ENCODE measurements around the gene SLC25A31. TPM values are rescaled to one million over a fixed set of nuclear protein-coding genes. Genes with fewer than 3 reads are reported as not detected.
A peak's percentile ranks its signal among the peaks of the same experiment; 100 is the strongest.

SLC25A31 gene
- total and polyA plus RNA-seq, 2 experiments from 2014 or later, result not detected

DNA sequence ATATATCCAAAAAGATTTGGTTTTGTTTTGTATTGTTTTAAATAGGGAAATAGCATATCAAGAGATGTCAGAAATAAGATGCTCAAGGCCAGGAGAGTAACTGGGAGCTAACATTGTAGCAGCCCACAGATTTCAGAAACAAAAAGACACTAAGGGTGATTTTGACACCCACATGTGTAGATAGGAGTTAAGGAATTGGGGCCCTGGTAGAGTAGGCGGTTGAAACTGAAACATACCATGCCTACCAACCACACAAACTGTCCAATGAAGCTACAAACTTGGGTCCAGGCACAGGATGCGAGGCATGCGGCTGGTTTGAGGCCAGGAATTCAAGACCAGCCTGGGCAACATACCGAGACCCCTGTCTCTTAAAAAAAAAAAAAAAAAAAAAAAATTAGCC, 45.6 kb downstream of the SLC25A31 start:
- H3K9me2 ChIP-seq (ENCODE audit: insufficient read depth), result no peaks in the 10 kb centered on the region
- Mint-ChIP-seq H3K4me3 (no peak overlapping the region), H3K9me3 (peaks cover under 1% of the 10 kb centered on the region; the same call in 1 of the 3 replicates), H3K27ac (no peak overlapping the region), H3K4me1 (peaks cover 9% of the 10 kb centered on the region; the same call in 2 of the 3 replicates), H3K36me3 (ENCODE audit: low read depth) (peaks cover under 1% of the 10 kb centered on the region; the same call in 1 of the 3 replicates), H3K27me3 (ENCODE audit: insufficient read depth, low read depth, poor library complexity) (peaks cover 4% of the 10 kb centered on the region)
- no peak overlapping the region for H3K4me3 ChIP-seq
- ATAC-seq (no peak), DNase-seq (ENCODE audit: low spot score) (no peak)
- H3K79me2 ChIP-seq (replicated peaks; ENCODE audit: insufficient read depth), result no peaks in the 10 kb centered on the region
- 0 out of 2 replicates have a peak overlapping the region, but pooled peaks have one; percentile 43 for H2AFZ ChIP-seq
- no peaks in the 10 kb centered on the region for H3K4me1 ChIP-seq (ENCODE audit: insufficient read depth)
- peaks cover 15% of the 10 kb centered on the region for H3K27me3 ChIP-seq (ENCODE audit: insufficient read depth)
- no peaks in the 10 kb centered on the region for H3K36me3 ChIP-seq (ENCODE audit: insufficient read depth)
- H3K27ac ChIP-seq (ENCODE audit: low read depth), result no peak overlapping the region
- H3F3A ChIP-seq (replicated peaks; ENCODE audit: low read depth), result 0 out of 2 replicates have a peak, but pooled peaks cover under 1% of the 10 kb centered on the region
- TF ChIP-seq ZNF331 (CRISPR knock-in tag; IDR thresholded peaks at IDR 0.05; ENCODE audit: low read depth) (no peak), POLR2AphosphoS5 (IDR thresholded peaks at IDR 0.05; ENCODE audit: low read depth) (no peak), STAT1 (IDR thresholded peaks at IDR 0.05; ENCODE audit: unreplicated experiment) (no peak), ZNF114 (CRISPR knock-in tag; IDR thresholded peaks at IDR 0.05) (no peak), JUNB (IDR thresholded peaks at IDR 0.05; ENCODE audit: unreplicated experiment) (no peak), EZH2phosphoT487 (IDR thresholded peaks at IDR 0.05; ENCODE audit: unreplicated experiment) (no peak), EZH2 (IDR thresholded peaks at IDR 0.05; ENCODE audit: low read depth, unreplicated experiment) (no peak), CREB1 (CRISPR knock-in tag; IDR thresholded peaks at IDR 0.05; ENCODE audit: low read depth) (no peak), NANOG (IDR thresholded peaks at IDR 0.05; ENCODE audit: borderline replicate concordance) (no peak)
- TF ChIP-seq, protein P1, sequence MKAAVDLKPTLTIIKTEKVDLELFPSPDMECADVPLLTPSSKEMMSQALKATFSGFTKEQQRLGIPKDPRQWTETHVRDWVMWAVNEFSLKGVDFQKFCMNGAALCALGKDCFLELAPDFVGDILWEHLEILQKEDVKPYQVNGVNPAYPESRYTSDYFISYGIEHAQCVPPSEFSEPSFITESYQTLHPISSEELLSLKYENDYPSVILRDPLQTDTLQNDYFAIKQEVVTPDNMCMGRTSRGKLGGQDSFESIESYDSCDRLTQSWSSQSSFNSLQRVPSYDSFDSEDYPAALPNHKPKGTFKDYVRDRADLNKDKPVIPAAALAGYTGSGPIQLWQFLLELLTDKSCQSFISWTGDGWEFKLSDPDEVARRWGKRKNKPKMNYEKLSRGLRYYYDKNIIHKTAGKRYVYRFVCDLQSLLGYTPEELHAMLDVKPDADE (IDR thresholded peaks at IDR 0.05), result no peak
- TF ChIP-seq, protein P2, sequence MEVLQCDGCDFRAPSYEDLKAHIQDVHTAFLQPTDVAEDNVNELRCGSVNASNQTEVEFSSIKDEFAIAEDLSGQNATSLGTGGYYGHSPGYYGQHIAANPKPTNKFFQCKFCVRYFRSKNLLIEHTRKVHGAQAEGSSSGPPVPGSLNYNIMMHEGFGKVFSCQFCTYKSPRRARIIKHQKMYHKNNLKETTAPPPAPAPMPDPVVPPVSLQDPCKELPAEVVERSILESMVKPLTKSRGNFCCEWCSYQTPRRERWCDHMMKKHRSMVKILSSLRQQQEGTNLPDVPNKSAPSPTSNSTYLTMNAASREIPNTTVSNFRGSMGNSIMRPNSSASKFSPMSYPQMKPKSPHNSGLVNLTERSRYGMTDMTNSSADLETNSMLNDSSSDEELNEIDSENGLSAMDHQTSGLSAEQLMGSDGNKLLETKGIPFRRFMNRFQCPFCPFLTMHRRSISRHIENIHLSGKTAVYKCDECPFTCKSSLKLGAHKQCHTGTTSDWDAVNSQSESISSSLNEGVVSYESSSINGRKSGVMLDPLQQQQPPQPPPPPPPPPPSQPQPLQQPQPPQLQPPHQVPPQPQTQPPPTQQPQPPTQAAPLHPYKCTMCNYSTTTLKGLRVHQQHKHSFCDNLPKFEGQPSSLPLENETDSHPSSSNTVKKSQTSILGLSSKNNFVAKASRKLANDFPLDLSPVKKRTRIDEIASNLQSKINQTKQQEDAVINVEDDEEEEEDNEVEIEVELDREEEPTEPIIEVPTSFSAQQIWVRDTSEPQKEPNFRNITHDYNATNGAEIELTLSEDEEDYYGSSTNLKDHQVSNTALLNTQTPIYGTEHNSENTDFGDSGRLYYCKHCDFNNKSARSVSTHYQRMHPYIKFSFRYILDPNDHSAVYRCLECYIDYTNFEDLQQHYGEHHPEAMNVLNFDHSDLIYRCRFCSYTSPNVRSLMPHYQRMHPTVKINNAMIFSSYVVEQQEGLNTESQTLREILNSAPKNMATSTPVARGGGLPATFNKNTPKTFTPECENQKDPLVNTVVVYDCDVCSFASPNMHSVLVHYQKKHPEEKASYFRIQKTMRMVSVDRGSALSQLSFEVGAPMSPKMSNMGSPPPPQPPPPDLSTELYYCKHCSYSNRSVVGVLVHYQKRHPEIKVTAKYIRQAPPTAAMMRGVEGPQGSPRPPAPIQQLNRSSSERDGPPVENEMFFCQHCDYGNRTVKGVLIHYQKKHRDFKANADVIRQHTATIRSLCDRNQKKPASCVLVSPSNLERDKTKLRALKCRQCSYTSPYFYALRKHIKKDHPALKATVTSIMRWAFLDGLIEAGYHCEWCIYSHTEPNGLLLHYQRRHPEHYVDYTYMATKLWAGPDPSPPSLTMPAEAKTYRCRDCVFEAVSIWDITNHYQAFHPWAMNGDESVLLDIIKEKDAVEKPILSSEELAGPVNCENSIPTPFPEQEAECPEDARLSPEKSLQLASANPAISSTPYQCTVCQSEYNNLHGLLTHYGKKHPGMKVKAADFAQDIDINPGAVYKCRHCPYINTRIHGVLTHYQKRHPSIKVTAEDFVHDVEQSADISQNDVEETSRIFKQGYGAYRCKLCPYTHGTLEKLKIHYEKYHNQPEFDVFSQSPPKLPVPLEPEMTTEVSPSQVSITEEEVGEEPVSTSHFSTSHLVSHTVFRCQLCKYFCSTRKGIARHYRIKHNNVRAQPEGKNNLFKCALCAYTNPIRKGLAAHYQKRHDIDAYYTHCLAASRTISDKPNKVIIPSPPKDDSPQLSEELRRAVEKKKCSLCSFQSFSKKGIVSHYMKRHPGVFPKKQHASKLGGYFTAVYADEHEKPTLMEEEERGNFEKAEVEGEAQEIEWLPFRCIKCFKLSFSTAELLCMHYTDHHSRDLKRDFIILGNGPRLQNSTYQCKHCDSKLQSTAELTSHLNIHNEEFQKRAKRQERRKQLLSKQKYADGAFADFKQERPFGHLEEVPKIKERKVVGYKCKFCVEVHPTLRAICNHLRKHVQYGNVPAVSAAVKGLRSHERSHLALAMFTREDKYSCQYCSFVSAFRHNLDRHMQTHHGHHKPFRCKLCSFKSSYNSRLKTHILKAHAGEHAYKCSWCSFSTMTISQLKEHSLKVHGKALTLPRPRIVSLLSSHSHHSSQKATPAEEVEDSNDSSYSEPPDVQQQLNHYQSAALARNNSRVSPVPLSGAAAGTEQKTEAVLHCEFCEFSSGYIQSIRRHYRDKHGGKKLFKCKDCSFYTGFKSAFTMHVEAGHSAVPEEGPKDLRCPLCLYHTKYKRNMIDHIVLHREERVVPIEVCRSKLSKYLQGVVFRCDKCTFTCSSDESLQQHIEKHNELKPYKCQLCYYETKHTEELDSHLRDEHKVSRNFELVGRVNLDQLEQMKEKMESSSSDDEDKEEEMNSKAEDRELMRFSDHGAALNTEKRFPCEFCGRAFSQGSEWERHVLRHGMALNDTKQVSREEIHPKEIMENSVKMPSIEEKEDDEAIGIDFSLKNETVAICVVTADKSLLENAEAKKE (CRISPR knock-in tag; IDR thresholded peaks at IDR 0.05), result no peak
- TF ChIP-seq, protein P3, sequence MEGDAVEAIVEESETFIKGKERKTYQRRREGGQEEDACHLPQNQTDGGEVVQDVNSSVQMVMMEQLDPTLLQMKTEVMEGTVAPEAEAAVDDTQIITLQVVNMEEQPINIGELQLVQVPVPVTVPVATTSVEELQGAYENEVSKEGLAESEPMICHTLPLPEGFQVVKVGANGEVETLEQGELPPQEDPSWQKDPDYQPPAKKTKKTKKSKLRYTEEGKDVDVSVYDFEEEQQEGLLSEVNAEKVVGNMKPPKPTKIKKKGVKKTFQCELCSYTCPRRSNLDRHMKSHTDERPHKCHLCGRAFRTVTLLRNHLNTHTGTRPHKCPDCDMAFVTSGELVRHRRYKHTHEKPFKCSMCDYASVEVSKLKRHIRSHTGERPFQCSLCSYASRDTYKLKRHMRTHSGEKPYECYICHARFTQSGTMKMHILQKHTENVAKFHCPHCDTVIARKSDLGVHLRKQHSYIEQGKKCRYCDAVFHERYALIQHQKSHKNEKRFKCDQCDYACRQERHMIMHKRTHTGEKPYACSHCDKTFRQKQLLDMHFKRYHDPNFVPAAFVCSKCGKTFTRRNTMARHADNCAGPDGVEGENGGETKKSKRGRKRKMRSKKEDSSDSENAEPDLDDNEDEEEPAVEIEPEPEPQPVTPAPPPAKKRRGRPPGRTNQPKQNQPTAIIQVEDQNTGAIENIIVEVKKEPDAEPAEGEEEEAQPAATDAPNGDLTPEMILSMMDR (conservative IDR thresholded peaks at IDR 0.05; ENCODE audit: low read depth in 2 of 2), result no peak
- TF ChIP-seq, protein P4, sequence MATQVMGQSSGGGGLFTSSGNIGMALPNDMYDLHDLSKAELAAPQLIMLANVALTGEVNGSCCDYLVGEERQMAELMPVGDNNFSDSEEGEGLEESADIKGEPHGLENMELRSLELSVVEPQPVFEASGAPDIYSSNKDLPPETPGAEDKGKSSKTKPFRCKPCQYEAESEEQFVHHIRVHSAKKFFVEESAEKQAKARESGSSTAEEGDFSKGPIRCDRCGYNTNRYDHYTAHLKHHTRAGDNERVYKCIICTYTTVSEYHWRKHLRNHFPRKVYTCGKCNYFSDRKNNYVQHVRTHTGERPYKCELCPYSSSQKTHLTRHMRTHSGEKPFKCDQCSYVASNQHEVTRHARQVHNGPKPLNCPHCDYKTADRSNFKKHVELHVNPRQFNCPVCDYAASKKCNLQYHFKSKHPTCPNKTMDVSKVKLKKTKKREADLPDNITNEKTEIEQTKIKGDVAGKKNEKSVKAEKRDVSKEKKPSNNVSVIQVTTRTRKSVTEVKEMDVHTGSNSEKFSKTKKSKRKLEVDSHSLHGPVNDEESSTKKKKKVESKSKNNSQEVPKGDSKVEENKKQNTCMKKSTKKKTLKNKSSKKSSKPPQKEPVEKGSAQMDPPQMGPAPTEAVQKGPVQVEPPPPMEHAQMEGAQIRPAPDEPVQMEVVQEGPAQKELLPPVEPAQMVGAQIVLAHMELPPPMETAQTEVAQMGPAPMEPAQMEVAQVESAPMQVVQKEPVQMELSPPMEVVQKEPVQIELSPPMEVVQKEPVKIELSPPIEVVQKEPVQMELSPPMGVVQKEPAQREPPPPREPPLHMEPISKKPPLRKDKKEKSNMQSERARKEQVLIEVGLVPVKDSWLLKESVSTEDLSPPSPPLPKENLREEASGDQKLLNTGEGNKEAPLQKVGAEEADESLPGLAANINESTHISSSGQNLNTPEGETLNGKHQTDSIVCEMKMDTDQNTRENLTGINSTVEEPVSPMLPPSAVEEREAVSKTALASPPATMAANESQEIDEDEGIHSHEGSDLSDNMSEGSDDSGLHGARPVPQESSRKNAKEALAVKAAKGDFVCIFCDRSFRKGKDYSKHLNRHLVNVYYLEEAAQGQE (IDR thresholded peaks at IDR 0.05; ENCODE audit: unreplicated experiment), result no peak
- H4K20me1 ChIP-seq (replicated peaks; ENCODE audit: insufficient read depth), result no peaks in the 10 kb centered on the region
- no peak overlapping the region for H3K4me2 ChIP-seq
